K562 (cell line): Measurements from ENCODE around the gene NAPEPLD. TPM values are rescaled to one million over a fixed set of nuclear protein-coding genes. Genes with fewer than 3 reads are reported as not detected.

ENCODE experiments used
- BMI1 ChIP-seq: fragments of 150-350 bp; IDR thresholded peaks from 2 replicates; pipeline ENCODE4 v1.6.1; 2014; ENCODE audit warnings: low read length
- BRF1 ChIP-seq: IDR thresholded peaks from 3 replicates; pipeline ENCODE4 v1.6.1; 2011; ENCODE audit warnings: borderline replicate concordance, mild to moderate bottlenecking; ENCODE audit not compliant: insufficient read length; ENCODE audit errors: extremely low read depth
- C11orf30 ChIP-seq: fragments of 450-650 bp; IDR thresholded peaks from 2 replicates; pipeline ENCODE4 v1.6.1; 2016; ENCODE audit warnings: low read depth, mild to moderate bottlenecking
- DNMT1 ChIP-seq: fragments of 450-650 bp; IDR thresholded peaks from 2 replicates; pipeline ENCODE4 v1.6.1; 2016; ENCODE audit warnings: antibody characterized with exemption, mild to moderate bottlenecking
- ETV6 ChIP-seq, 3 experiments: fragments of 150-350 bp in 1 of 3; sonication (generic) in 1 of 3; formaldehyde crosslinking in 1 of 3; IDR thresholded peaks; 2 replicates each; pipeline versions ENCODE4 v1.6.1 to v1.8.0; 2014 to 2022; ENCODE audit warnings: borderline replicate concordance in 2 of 3, low read depth in 2 of 3, antibody characterized with exemption in 1 of 3, low read length in 1 of 3, mild to moderate bottlenecking in 1 of 3, missing genetic modification reagents in 1 of 3
- FOXP1 ChIP-seq: sonication (generic); formaldehyde crosslinking; IDR thresholded peaks from 2 replicates; pipeline ENCODE4 v1.8.0; 2022; ENCODE audit warnings: mild to moderate bottlenecking, missing genetic modification reagents
- HDAC6 ChIP-seq: IDR thresholded peaks from 2 replicates; pipeline ENCODE4 v1.6.1; 2012; ENCODE audit warnings: low read depth, mild to moderate bottlenecking, control low read depth, inconsistent platforms, low read length, moderate library complexity
- ILF3 ChIP-seq: fragments of 450-650 bp; IDR thresholded peaks from 2 replicates; pipeline ENCODE4 v1.6.1; 2018; ENCODE audit warnings: antibody characterized with exemption, mild to moderate bottlenecking, moderate library complexity, borderline replicate concordance
- ILK ChIP-seq: fragments of 450-650 bp; IDR thresholded peaks from 2 replicates; pipeline ENCODE4 v1.6.1; 2016; ENCODE audit warnings: missing genetic modification characterization, low read depth, mild to moderate bottlenecking, missing compliant biosample characterization, moderate library complexity, borderline replicate concordance
- KDM2B ChIP-seq: fragments of 250-450 bp; sonication (Bioruptor Pico); IDR thresholded peaks from 2 replicates; pipeline ENCODE4 v1.8.0; 2021; ENCODE audit warnings: mild to moderate bottlenecking, moderate library complexity
- KLF1 ChIP-seq: fragments of 450-650 bp; IDR thresholded peaks from 2 replicates; pipeline ENCODE4 v1.6.1; 2016; ENCODE audit warnings: missing genetic modification characterization, missing compliant biosample characterization
- MEIS2 ChIP-seq: fragments of 450-650 bp; IDR thresholded peaks from 2 replicates; pipeline ENCODE4 v1.6.1; 2014; ENCODE audit warnings: mild to moderate bottlenecking; ENCODE audit not compliant: partially characterized antibody
- NR1H2 ChIP-seq: sonication (generic); formaldehyde crosslinking; IDR thresholded peaks from 2 replicates; pipeline ENCODE4 v1.4.0; 2020; ENCODE audit warnings: mild to moderate bottlenecking, missing genetic modification reagents
- PML ChIP-seq: IDR thresholded peaks from 2 replicates; pipeline ENCODE4 v1.6.1; 2012; ENCODE audit warnings: low read length, inconsistent platforms
- POLR2G ChIP-seq: fragments of 200-400 bp; formaldehyde crosslinking; IDR thresholded peaks from 2 replicates; pipeline ENCODE4 v1.6.1; 2017; ENCODE audit warnings: low read depth, mild to moderate bottlenecking, antibody characterized with exemption, low read length, moderate library complexity
- POLR3G ChIP-seq: IDR thresholded peaks from 2 replicates; pipeline ENCODE4 v1.6.1; 2011; ENCODE audit not compliant: insufficient read length, insufficient replicate concordance; ENCODE audit errors: extremely low read depth
- POU5F1 ChIP-seq: fragments of 150-350 bp; IDR thresholded peaks from 2 replicates; pipeline ENCODE4 v1.6.1; 2014; ENCODE audit warnings: borderline replicate concordance, low read length, low read depth, mild to moderate bottlenecking; ENCODE audit not compliant: partially characterized antibody
- RBFOX2 ChIP-seq: fragments of 200-400 bp; formaldehyde crosslinking; IDR thresholded peaks from 2 replicates; pipeline ENCODE4 v1.6.1; 2017; ENCODE audit warnings: low read depth, mild to moderate bottlenecking, low read length, moderate library complexity
- SMARCE1 ChIP-seq: fragments of 450-650 bp; IDR thresholded peaks from 2 replicates; pipeline ENCODE4 v1.7.1; 2016; ENCODE audit warnings: mild to moderate bottlenecking
- TEAD1 ChIP-seq, 2 experiments: fragments of 450-650 bp in 1 of 2; sonication (generic) in 1 of 2; formaldehyde crosslinking; IDR thresholded peaks; 2 replicates each; pipeline versions ENCODE4 v1.4.0 to v1.8.0; 2020 to 2022; ENCODE audit warnings: mild to moderate bottlenecking in 2 of 2, missing genetic modification reagents in 1 of 2
- TSC22D4 ChIP-seq: fragments of 450-650 bp; IDR thresholded peaks from 2 replicates; pipeline ENCODE4 v1.6.1; 2016; ENCODE audit warnings: missing genetic modification characterization, missing biosample characterization, control low read depth
- ZNF165 ChIP-seq: fragments of 250-450 bp; sonication (Bioruptor Pico); IDR thresholded peaks from 2 replicates; pipeline ENCODE4 v1.4.0; 2020; ENCODE audit warnings: borderline replicate concordance
- ZNF224 ChIP-seq: sonication (generic); formaldehyde crosslinking; IDR thresholded peaks from 2 replicates; pipeline ENCODE4 v1.8.0; 2022; ENCODE audit warnings: mild to moderate bottlenecking, missing genetic modification reagents
- ZNF79 ChIP-seq: fragments of 250-450 bp; sonication (Bioruptor Pico); IDR thresholded peaks from 2 replicates; pipeline ENCODE4 v1.4.0; 2020; ENCODE audit warnings: low read depth, mild to moderate bottlenecking, moderate library complexity
- polyA plus RNA-seq, 8 experiments: library from polyadenylated mRNA; depleted of rRNA in 4 of 8; stranded (reverse) in 5 of 8; unstranded in 3 of 8; fragments of >200 nt; fragmentation: Nextera tagmentation in 2 of 8; fragmentation: Illumina TruSeq in 1 of 8; extraction: Ambion mirVana in 2 of 8; extraction: Trizol in 1 of 8; gene quantifications; 2 replicates each; pipeline versions ENCODE4 v1.2.1 to v1.2.3, GENCODE V29; 2011 to 2014; ENCODE audit warnings: inconsistent platforms in 1 of 8, missing spikeins in 1 of 8
- total RNA-seq, 7 experiments: library from RNA; depleted of rRNA in 6 of 7; stranded (reverse); fragments of >200 nt in 6 of 7; fragmentation: Illumina TruSeq in 2 of 7; extraction: Trizol in 2 of 7; gene quantifications; 2 replicates each; pipeline versions ENCODE4 v1.2.1 to v1.2.3, GENCODE V29; 2011 to 2021; ENCODE audit warnings: low replicate concordance in 1 of 7
- TF ChIP-seq, protein P1 (sequence below): fragments of 250-450 bp; sonication (Bioruptor Pico); IDR thresholded peaks from 2 replicates; pipeline ENCODE4 v1.8.0; 2022; ENCODE audit warnings: moderate library complexity, mild to moderate bottlenecking, inconsistent platforms
- TF ChIP-seq, protein P2 (sequence below): sonication (generic); formaldehyde crosslinking; IDR thresholded peaks from 2 replicates; pipeline ENCODE4 v1.8.1; 2022; ENCODE audit warnings: missing genetic modification reagents
- TF ChIP-seq, protein P3 (sequence below): fragments of 250-450 bp; sonication (Bioruptor Pico); IDR thresholded peaks from 2 replicates; pipeline ENCODE4 v1.5.0; 2020; ENCODE audit warnings: mild to moderate bottlenecking, borderline replicate concordance

Gene NAPEPLD
- total and polyA plus RNA-seq, 9 of the 15 experiments (the other 6 are each of a cell fraction or from before 2014, with no cell fraction given): 3.2 to 11.0 (median 7.5) TPM

DNA sequence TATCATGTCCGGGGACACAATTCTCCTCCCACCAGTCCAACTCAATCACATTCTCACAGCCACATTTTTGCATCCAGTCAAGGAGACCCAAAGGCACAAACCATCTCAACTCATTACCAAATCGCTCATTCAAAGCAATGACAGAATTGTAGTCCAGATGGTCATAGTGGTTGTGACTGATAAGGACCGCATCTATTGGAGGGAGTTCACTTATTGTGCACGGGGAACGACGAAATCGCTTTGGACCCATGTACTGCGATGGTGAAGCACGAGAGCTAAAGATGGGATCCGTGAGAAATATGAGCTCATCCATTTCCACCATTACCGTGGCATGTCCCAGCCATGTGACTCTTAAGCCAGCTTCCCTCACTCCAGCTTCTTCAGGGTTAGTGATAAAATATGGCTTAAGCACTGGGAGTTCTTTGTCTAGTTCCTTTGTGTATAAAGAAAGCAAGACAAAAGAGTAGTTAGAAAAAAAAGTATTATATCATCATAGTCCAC lies 29.1 kb downstream of the NAPEPLD start (continued):
- no peak for TF ChIP-seq ILF3
- 0 out of 2 replicates have a peak, but pooled peaks have one; percentile 49 for TF ChIP-seq KLF1
- no peak for TF ChIP-seq POLR3G
- no peak for TF ChIP-seq POU5F1
- TF ChIP-seq, protein P1, sequence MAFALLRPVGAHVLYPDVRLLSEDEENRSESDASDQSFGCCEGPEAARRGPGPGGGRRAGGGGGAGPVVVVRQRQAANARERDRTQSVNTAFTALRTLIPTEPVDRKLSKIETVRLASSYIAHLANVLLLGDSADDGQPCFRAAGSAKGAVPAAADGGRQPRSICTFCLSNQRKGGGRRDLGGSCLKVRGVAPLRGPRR (CRISPR knock-in tag): no peak
- TF ChIP-seq MEIS2: peak; percentile 99
- no peak for TF ChIP-seq BRF1
- TF ChIP-seq ETV6 (IDR thresholded peaks at IDR 0.05; ENCODE audit: borderline replicate concordance in 1 of 2, low read depth in 2 of 2, low read length in 1 of 2): peak in 1 of 2 experiments; percentile 54; a peak in 1 of 4 replicates
- TF ChIP-seq ETV6 (CRISPR knock-in tag; IDR thresholded peaks at IDR 0.05; ENCODE audit: borderline replicate concordance): no peak
- TF ChIP-seq ZNF224: no peak
- TF ChIP-seq C11orf30: no peak
- TF ChIP-seq KDM2B (CRISPR knock-in tag): no peak
- no peak for TF ChIP-seq BMI1
- TF ChIP-seq PML: peak; percentile 97
- TF ChIP-seq ILK (tag): no peak
- no peak for TF ChIP-seq RBFOX2
- no peak for TF ChIP-seq POLR2G
- TF ChIP-seq, protein P2, sequence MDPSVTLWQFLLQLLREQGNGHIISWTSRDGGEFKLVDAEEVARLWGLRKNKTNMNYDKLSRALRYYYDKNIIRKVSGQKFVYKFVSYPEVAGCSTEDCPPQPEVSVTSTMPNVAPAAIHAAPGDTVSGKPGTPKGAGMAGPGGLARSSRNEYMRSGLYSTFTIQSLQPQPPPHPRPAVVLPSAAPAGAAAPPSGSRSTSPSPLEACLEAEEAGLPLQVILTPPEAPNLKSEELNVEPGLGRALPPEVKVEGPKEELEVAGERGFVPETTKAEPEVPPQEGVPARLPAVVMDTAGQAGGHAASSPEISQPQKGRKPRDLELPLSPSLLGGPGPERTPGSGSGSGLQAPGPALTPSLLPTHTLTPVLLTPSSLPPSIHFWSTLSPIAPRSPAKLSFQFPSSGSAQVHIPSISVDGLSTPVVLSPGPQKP (CRISPR knock-in tag): no peak
- TF ChIP-seq ZNF165: no peak
- peak; percentile 96 for TF ChIP-seq SMARCE1
- TF ChIP-seq, protein P3, sequence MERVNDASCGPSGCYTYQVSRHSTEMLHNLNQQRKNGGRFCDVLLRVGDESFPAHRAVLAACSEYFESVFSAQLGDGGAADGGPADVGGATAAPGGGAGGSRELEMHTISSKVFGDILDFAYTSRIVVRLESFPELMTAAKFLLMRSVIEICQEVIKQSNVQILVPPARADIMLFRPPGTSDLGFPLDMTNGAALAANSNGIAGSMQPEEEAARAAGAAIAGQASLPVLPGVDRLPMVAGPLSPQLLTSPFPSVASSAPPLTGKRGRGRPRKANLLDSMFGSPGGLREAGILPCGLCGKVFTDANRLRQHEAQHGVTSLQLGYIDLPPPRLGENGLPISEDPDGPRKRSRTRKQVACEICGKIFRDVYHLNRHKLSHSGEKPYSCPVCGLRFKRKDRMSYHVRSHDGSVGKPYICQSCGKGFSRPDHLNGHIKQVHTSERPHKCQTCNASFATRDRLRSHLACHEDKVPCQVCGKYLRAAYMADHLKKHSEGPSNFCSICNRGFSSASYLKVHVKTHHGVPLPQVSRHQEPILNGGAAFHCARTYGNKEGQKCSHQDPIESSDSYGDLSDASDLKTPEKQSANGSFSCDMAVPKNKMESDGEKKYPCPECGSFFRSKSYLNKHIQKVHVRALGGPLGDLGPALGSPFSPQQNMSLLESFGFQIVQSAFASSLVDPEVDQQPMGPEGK (CRISPR knock-in tag): no peak
- TF ChIP-seq TSC22D4 (tag): no peak
- no peak for TF ChIP-seq NR1H2
- TF ChIP-seq DNMT1: no peak
- TF ChIP-seq ZNF79 (CRISPR knock-in tag): no peak
- TF ChIP-seq FOXP1: peak; percentile 88
- TF ChIP-seq TEAD1 (CRISPR knock-in tag; IDR thresholded peaks at IDR 0.05): peak; percentile 62 to 96; a peak in 3 of 4 replicates
- no peak for TF ChIP-seq HDAC6
